ENCODE measurements around the gene IL24.
"Not testable (repeated sequence)": the region's sequence is repeated elsewhere in the genome, so short reads cannot be mapped to it uniquely, and the experiment has no call there.

DNA sequence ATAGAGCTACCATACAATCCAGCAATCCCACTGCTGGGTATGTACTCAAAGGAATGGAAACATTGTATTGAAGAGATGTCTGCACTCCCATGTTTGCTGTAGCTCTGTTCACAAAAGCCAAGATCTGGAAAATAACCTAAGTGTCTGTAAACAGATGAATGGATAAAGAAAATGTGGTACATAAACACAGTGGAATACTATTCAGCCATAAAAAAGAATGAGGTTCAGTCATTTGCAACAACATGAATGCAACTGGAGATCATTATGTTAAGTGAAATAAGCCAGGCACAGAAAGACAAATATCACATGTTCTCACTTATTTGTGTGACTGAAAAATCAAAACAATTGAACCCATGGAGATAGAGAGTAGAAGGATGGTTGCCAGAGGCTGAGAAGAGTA, 43.5 kb upstream of the IL24 start:
- TF ChIP-seq CTCF (IDR thresholded peaks at IDR 0.05; ENCODE audit: borderline replicate concordance, extremely low read depth, low read length, poor library complexity, severe bottlenecking); EZH2 (IDR thresholded peaks at IDR 0.05; ENCODE audit: borderline replicate concordance, low read depth, low read length, severe bottlenecking): not testable (repeated sequence)
